GM21825 (cell line): ENCODE data around the gene MYO16.

ENCODE experiments used
- ATAC-seq: cut with Tn5 transposase; IDR thresholded peaks from one replicate; pipeline ENCODE4 v1.9.1; 2021; ENCODE audit warnings: mild to moderate bottlenecking, moderate library complexity; ENCODE audit not compliant: unreplicated experiment

Gene MYO16

GRCh38 chr13:109165417-109165904 is 536.0 kb downstream of the MYO16 start:
- ATAC-seq, result no peak

- peak; percentile 29 for ATAC-seq
Observed at GRCh38 chr13:109166804-109167203, 537.4 kb downstream of the MYO16 start.

- no peak for ATAC-seq
Observed at GRCh38 chr13:109172136-109172535, 542.7 kb downstream of the MYO16 start.

- no peak for ATAC-seq
Observed at GRCh38 chr13:109175666-109176065, 546.3 kb downstream of the MYO16 start.

DNA sequence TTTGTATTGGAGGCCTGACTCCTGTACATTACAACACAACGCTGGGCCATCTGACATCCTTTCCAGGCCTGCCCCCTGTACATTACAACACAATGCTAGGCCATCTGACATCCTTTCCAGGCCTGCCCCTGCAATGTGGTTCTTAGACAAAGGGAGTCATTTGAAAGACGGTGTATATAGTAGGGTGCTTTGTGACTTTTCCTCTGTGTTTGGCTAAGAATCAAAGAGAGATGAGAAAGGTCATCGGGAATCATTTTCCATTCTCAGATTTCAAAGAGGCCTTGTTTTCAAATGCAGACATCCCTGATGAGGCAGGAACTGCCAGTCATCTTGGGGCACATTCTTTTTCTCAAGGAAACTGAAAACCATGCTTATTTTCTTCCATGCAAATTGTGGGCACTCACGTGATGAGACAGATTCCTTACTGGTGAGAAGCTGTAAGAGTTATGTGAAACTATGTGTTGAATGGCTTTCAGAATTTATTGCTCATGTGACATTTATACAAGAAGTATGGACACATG is 551.6 kb downstream of the MYO16 start:
- no peak for ATAC-seq

DNA sequence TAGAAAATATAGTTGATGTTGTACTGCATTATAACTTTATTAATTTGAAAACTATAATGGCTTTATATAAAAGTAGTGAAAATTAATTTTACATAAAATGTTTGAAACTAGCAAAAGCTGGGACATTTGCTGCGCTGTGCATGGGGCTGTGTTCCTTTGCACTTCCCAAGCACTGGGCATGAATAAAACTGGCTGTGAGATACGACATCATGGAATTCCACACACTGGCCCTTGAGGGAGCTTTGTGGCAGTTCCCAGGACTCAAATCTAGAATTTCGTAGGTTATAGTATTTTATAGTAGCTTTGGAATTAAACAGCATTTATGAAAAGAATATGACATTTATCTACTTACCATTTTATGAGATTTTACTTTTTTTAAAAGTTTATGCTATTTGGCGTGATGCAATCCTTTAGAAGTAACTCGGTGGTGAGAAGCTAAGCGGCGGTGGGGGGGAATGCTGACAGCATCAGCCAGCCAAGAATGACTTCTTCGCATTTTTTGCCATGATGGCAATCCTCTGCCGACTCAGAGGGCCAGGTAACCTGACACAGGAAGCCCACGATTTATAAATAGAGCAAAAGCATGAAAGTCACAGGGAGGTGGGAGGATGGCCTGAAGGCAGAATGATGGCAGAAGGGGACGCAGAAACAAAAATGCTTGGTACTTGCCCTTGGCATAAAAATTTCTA is 553.5 kb downstream of the MYO16 start:
- no peak for ATAC-seq

DNA sequence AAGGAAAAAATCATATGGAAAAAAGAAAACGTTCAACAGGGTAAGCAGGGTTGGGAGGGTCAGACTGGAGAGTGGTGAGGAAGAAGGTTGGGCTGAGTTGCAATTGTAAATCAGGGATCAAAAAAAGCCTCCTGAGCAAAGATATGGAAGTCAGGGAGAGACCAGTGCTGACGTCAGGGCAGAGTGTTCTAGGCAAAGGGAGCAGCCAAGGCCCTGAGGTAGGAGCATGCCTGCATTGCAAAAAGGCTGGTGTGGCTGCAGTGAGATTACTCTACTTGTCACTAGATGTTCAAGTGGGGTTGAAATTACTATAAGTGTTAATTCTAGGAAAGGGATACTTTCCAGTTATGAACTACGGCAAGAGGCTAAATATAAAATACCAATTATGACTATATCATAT is 562.0 kb downstream of the MYO16 start:
- ATAC-seq, result no peak

DNA sequence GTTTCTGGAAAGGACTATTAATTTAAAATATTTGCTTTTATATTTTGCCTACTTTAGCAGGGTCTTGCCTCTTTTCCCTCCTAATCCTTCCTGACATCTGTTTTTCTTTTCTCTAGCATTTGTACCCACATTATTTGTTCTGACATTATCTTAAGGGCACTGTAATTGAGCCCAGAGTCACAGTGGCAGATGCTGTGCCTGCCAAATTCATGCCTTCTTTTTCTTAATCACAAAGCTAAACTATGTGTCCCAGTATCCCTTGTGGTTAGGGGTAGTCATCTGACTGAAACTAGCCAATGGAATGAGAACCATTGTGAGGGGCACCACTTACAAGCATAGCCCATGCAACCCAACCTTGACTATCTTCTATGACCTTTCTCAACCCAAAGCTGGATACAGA is 562.9 kb downstream of the MYO16 start:
- no peak for ATAC-seq

GRCh38 chr13:109196948-109197347 is 567.5 kb downstream of the MYO16 start:
- no peak for ATAC-seq

- ATAC-seq, result no peak
Observed at GRCh38 chr13:109198585-109198984, 569.2 kb downstream of the MYO16 start.

DNA sequence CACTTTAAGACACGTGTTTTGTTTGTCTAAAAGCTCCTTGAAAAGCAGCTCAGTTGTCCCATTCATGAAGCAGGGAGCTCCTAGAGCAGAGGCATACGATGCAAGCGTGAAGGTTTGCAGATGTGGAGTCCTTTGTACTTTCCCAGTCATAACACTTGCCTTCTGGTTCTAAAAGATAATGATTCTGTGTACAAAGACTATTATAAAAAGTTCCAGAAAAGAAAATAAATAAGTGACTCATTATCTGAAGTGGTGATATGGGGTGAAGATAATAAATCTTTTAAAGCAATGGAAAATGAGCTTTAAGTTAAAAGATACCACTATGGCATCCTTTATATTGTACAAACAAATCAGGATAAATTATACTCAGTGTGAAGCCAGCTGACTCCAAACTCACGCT is 569.9 kb downstream of the MYO16 start:
- ATAC-seq, result no peak

GRCh38 chr13:109200556-109200955 is 571.1 kb downstream of the MYO16 start:
- ATAC-seq, result no peak

DNA sequence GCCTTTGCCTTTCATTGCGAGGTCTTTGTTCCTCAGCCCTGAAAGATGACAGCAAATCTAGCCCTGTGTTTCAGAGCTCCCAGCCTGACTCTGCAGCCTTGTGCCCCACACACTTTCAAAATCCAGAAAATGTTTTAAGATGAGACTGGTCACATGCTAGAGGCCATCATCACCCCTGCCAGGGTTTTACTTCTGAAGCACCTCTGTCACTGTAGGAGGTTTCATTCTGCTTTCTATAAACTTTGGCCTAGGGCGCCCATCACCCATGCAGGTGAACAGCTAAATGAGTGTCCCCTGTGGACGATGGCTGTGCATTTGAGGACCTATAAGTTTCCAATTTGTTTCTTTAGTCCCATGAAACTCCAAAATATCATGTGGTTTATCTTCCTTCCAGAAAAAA is 574.2 kb downstream of the MYO16 start:
- ATAC-seq, result no peak

DNA sequence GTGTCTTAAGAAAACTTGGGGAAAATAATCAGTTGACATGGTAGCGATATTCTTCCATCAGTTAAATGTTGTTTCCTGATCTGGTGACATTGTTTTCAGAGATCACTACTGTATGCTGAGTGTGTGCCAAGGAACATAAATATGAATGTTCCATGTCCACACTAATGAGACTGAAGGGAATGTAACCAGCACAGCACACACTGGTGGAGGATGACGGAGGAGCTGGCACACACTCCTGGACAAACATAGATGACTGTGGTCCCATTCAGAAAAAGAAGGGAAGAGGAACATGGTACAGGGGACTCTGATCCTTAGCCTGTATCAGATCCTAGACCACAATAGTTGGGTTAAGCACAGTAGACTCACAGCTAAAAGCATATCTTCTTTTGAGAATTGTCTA is 574.8 kb downstream of the MYO16 start:
- no peak for ATAC-seq

GRCh38 chr13:109204657-109205056 is 575.2 kb downstream of the MYO16 start:
- no peak for ATAC-seq

DNA sequence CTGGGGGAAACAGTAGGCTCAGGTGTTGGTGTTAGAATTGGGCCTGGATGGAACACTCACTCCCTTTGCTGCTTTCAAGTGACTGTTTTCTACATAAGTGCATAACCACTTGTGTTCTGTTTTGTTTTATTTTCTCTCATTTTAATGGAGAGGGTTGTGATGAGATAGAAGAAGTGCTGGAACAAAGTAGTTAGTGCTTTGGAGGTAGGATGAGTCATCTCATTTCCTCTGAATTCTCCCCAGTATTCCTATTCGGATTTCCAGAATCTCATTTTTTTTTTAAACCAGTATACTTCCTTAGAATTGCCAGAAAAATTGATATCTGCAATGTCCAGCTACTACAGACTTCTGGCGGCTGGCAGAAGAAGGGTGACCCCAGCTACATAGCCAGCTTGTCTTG is 575.9 kb downstream of the MYO16 start:
- no peak for ATAC-seq

- no peak for ATAC-seq
Observed at GRCh38 chr13:109206616-109207015, 577.2 kb downstream of the MYO16 start.

GRCh38 chr13:109207622-109208021 is 578.2 kb downstream of the MYO16 start:
- no peak for ATAC-seq

GRCh38 chr13:109208522-109208921 is 579.1 kb downstream of the MYO16 start:
- ATAC-seq, result no peak

DNA sequence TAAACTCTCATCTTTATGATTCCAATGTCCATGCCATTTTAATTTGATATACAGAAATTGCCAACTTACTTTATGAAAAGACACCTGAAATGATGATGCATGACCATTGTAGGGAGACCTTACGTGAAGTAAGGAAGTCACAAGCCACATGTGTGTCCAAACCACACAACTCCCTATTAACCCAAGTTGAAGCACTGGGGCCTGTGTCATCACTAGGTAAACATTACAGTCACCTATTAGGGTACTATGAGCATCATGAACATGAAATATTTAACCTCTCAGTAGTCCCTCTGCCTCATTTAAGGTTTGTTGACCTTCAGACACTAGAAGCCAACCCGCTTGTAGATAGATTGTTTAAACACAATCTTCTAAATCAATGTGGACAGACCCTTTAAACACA is 580.1 kb downstream of the MYO16 start:
- ATAC-seq, result no peak

- ATAC-seq, result no peak
Observed at GRCh38 chr13:109211616-109212015, 582.2 kb downstream of the MYO16 start.

DNA sequence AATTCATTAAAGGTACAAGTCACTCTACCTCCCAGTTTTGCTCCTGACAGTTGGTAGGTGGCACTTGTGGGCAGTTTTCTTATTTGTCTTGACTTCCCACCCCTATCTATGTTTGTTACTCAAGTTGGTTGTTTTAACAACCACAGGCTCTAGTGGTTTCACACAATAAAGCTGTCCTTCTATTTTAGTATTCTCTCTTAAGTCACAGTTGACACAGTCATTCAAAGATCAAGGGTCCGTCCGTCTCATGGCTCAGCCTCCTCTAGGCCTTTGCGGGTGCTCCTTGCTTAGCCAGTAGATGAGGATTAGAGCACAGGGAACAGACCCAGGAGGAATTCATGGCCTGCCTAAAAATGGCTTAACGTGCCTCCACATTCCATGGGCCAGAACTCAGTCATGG is 583.2 kb downstream of the MYO16 start:
- no peak for ATAC-seq

DNA sequence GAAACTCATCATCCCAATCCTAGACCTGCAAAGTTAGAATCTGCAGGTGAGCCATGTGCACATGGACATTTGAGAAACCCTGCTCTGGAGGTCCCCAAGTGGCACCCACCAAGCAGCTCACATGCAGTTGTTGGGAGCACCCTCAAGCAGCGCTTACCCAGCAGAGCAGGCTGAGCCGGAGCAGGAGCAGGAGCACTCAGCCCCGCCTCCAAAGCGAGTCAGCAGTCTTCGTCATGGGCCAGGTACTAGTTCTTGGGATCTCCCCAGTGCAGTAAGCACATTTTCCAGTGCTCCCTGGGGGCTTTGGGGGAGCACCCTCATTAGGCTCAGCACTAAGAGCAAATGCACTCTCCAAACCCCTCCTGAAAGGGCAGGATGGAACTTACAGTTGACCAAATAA is 584.3 kb downstream of the MYO16 start:
- ATAC-seq, result no peak
